ENCODE data around the gene FGFR3.

Gene FGFR3

GRCh38 chr4:1821679-1822567 lies 28.8 kb downstream of the FGFR3 start:
- peaks cover 3% of the 10 kb centered on the region for H3K4me1 Mint-ChIP-seq
- no peak overlapping the region for H3K27ac Mint-ChIP-seq
- TF ChIP-seq CTCF (IDR thresholded peaks at IDR 0.05), result no peak
- no peak overlapping the region for H3K4me3 Mint-ChIP-seq
- DNase-seq, result no peak
- H3K27me3 Mint-ChIP-seq (ENCODE audit: low read depth, poor library complexity), result peaks cover 1% of the 10 kb centered on the region
- H3K36me3 Mint-ChIP-seq (ENCODE audit: low read depth), result peaks cover 53% of the 10 kb centered on the region
- peaks cover 1% of the 10 kb centered on the region for H3K9me3 Mint-ChIP-seq

GRCh38 chr4:1822568-1823544 lies 29.8 kb downstream of the FGFR3 start:
- H3K4me1 Mint-ChIP-seq, result peaks cover 6% of the 10 kb centered on the region
- H3K36me3 Mint-ChIP-seq (ENCODE audit: low read depth), result peaks cover 55% of the 10 kb centered on the region
- no peak for TF ChIP-seq CTCF (IDR thresholded peaks at IDR 0.05)
- H3K4me3 Mint-ChIP-seq, result no peak overlapping the region
- peaks cover 3% of the 10 kb centered on the region for H3K27me3 Mint-ChIP-seq (ENCODE audit: low read depth, poor library complexity)
- no peak for DNase-seq
- no peak overlapping the region for H3K27ac Mint-ChIP-seq
- H3K9me3 Mint-ChIP-seq, result peaks cover 3% of the 10 kb centered on the region

- Mint-ChIP-seq H3K4me1 (peaks cover 6% of the 10 kb centered on the region), H3K9me3 (peaks cover 3% of the 10 kb centered on the region), H3K36me3 (ENCODE audit: low read depth) (peaks cover 55% of the 10 kb centered on the region), H3K27me3 (ENCODE audit: low read depth, poor library complexity) (peaks cover 3% of the 10 kb centered on the region), H3K27ac (no peak overlapping the region), H3K4me3 (no peak overlapping the region)
- no peak for DNase-seq
- TF ChIP-seq CTCF (IDR thresholded peaks at IDR 0.05), result no peak
Observed at GRCh38 chr4:1823545-1823932, 30.4 kb downstream of the FGFR3 start.

GRCh38 chr4:1824746-1825145 lies 31.7 kb downstream of the FGFR3 start:
- no peak for DNase-seq
- Mint-ChIP-seq H3K4me1 (peaks cover 10% of the 10 kb centered on the region), H3K9me3 (peaks cover 10% of the 10 kb centered on the region), H3K27ac (no peak overlapping the region), H3K27me3 (ENCODE audit: low read depth, poor library complexity) (peaks cover 3% of the 10 kb centered on the region), H3K4me3 (no peak overlapping the region), H3K36me3 (ENCODE audit: low read depth) (peaks cover 54% of the 10 kb centered on the region)
- TF ChIP-seq CTCF (IDR thresholded peaks at IDR 0.05), result no peak

- Mint-ChIP-seq H3K27me3 (ENCODE audit: low read depth, poor library complexity) (peaks cover 3% of the 10 kb centered on the region), H3K36me3 (ENCODE audit: low read depth) (peaks cover 54% of the 10 kb centered on the region), H3K4me3 (no peak overlapping the region), H3K27ac (no peak overlapping the region), H3K4me1 (peaks cover 15% of the 10 kb centered on the region), H3K9me3 (peaks cover 15% of the 10 kb centered on the region)
- no peak for DNase-seq
- no peak for TF ChIP-seq CTCF (IDR thresholded peaks at IDR 0.05)
Observed at GRCh38 chr4:1825326-1825725, 32.2 kb downstream of the FGFR3 start.

Data from nephron progenitor cell (in vitro differentiated cells).